ENCODE measurements around the gene AMBRA1.

AMBRA1 gene

GRCh38 chr11:46597609-46598219 is 3.9 kb upstream of the AMBRA1 start:
- Histone ChIP-seq H3K27ac (no peak overlapping the region), H3K4me2 (no peak overlapping the region)
- TF ChIP-seq CTCF (conservative IDR thresholded peaks at IDR 0.05; ENCODE audit: low read depth, low read length) = no peak

GRCh38 chr11:46597155-46597554 is 3.3 kb upstream of the AMBRA1 start:
- no peak for TF ChIP-seq CTCF (conservative IDR thresholded peaks at IDR 0.05; ENCODE audit: low read depth, low read length)
- Histone ChIP-seq H3K27ac (no peak overlapping the region), H3K27me3 (ENCODE audit: insufficient read depth, low read depth) (no peaks in the 10 kb centered on the region), H4K20me1 (ENCODE audit: insufficient read depth) (no peaks in the 10 kb centered on the region), H2AFZ (ENCODE audit: low read depth) (no peak overlapping the region), H3K4me2 (no peak overlapping the region), H3K9ac (no peak overlapping the region), H3K36me3 (ENCODE audit: insufficient read depth) (no peaks in the 10 kb centered on the region), H3K4me3 (IDR thresholded peaks at IDR 0.05; ENCODE audit: insufficient read depth, low read depth, low read length) (no peak overlapping the region), H3K4me1 (ENCODE audit: low read depth, poor library complexity, severe bottlenecking) (peaks cover 14% of the 10 kb centered on the region), H3K79me2 (ENCODE audit: insufficient read depth, low read depth) (peaks cover 15% of the 10 kb centered on the region)

More at GRCh38 chr11:46597609-46598219, 3.9 kb upstream of the AMBRA1 start:
- Histone ChIP-seq H2AFZ (ENCODE audit: low read depth) (no peak overlapping the region), H4K20me1 (ENCODE audit: insufficient read depth) (no peaks in the 10 kb centered on the region), H3K4me3 (IDR thresholded peaks at IDR 0.05; ENCODE audit: insufficient read depth, low read depth, low read length) (no peak overlapping the region), H3K36me3 (ENCODE audit: insufficient read depth) (no peaks in the 10 kb centered on the region), H3K9ac (no peak overlapping the region), H3K27me3 (ENCODE audit: insufficient read depth, low read depth) (no peaks in the 10 kb centered on the region), H3K79me2 (ENCODE audit: insufficient read depth, low read depth) (peaks cover 10% of the 10 kb centered on the region), H3K4me1 (ENCODE audit: low read depth, poor library complexity, severe bottlenecking) (peaks cover 8% of the 10 kb centered on the region)

- Histone ChIP-seq H3K36me3 (ENCODE audit: insufficient read depth) (no peaks in the 10 kb centered on the region), H3K27me3 (ENCODE audit: insufficient read depth, low read depth) (no peaks in the 10 kb centered on the region), H3K9ac (no peak overlapping the region), H3K27ac (no peak overlapping the region), H3K4me1 (ENCODE audit: low read depth, poor library complexity, severe bottlenecking) (peaks cover 15% of the 10 kb centered on the region), H3K4me3 (IDR thresholded peaks at IDR 0.05; ENCODE audit: insufficient read depth, low read depth, low read length) (no peak overlapping the region), H2AFZ (ENCODE audit: low read depth) (peak overlapping the region; percentile 89), H4K20me1 (ENCODE audit: insufficient read depth) (no peaks in the 10 kb centered on the region), H3K79me2 (ENCODE audit: insufficient read depth, low read depth) (peaks cover 39% of the 10 kb centered on the region), H3K4me2 (peak overlapping the region; percentile 38; the same call in 1 of the 2 replicates)
- TF ChIP-seq CTCF (conservative IDR thresholded peaks at IDR 0.05; ENCODE audit: low read depth, low read length) = no peak
Observed at GRCh38 chr11:46594785-46595184, 962 bp upstream of the AMBRA1 start.

- Histone ChIP-seq H2AFZ (ENCODE audit: low read depth) (peak overlapping the region; percentile 89), H3K36me3 (ENCODE audit: insufficient read depth) (no peaks in the 10 kb centered on the region), H3K27ac (peak overlapping the region; percentile 51), H3K4me1 (ENCODE audit: low read depth, poor library complexity, severe bottlenecking) (peaks cover 16% of the 10 kb centered on the region), H4K20me1 (ENCODE audit: insufficient read depth) (no peaks in the 10 kb centered on the region), H3K27me3 (ENCODE audit: insufficient read depth, low read depth) (no peaks in the 10 kb centered on the region), H3K4me2 (peak overlapping the region; percentile 38), H3K79me2 (ENCODE audit: insufficient read depth, low read depth) (peaks cover 44% of the 10 kb centered on the region), H3K4me3 (IDR thresholded peaks at IDR 0.05; ENCODE audit: insufficient read depth, low read depth, low read length) (no peak overlapping the region), H3K9ac (peak overlapping the region; percentile 74; the same call in 1 of the 2 replicates)
- no peak for TF ChIP-seq CTCF (conservative IDR thresholded peaks at IDR 0.05; ENCODE audit: low read depth, low read length)
Observed at GRCh38 chr11:46594374-46594700, 514 bp upstream of the AMBRA1 start.

Measured in KMS-11 (cell line).